Ovary (tissue), 3 donors: ENCODE data around the gene CD79B.

Experiments
- EP300 ChIP-seq: sonication (generic); formaldehyde crosslinking; IDR thresholded peaks from one replicate; pipeline ENCODE4 v1.6.1; 2017; ENCODE audit warnings: antibody characterized with exemption
- TF ChIP-seq, protein P1 (sequence below), 3 donors: fragments of 450-650 bp in 2 of 3; fragments of 200-600 bp in 1 of 3; IDR thresholded peaks; one replicate each; pipeline versions ENCODE4 v1.5.1 to v1.8.0; 2016 to 2022; ENCODE audit warnings: antibody characterized with exemption in 3 of 3, mild to moderate bottlenecking in 1 of 3
- donor health status: DM: no; HTN: no; CAD: no.

DNA sequence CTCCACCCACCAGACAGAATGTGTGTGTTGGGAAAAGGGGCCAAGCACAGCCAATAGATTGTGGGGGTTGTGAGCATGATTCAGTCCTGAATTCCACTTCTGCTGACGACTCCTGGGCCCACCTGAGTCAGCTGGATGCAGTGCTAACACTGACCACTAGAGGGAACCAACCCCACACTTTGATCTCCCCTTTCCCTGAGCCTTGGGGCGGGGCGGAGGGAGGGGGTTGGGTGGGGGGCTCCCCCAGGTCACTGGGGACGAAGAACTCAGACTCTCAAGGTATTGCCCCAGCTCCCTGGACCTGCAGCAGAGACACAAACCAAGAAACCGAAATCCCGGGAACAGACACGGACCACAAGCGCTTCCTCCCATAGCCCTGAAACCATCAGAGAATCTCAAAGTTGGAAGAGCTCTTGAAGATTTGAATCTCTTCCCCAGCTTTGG is 20.5 kb downstream of the CD79B start:
- TF ChIP-seq, protein P1, sequence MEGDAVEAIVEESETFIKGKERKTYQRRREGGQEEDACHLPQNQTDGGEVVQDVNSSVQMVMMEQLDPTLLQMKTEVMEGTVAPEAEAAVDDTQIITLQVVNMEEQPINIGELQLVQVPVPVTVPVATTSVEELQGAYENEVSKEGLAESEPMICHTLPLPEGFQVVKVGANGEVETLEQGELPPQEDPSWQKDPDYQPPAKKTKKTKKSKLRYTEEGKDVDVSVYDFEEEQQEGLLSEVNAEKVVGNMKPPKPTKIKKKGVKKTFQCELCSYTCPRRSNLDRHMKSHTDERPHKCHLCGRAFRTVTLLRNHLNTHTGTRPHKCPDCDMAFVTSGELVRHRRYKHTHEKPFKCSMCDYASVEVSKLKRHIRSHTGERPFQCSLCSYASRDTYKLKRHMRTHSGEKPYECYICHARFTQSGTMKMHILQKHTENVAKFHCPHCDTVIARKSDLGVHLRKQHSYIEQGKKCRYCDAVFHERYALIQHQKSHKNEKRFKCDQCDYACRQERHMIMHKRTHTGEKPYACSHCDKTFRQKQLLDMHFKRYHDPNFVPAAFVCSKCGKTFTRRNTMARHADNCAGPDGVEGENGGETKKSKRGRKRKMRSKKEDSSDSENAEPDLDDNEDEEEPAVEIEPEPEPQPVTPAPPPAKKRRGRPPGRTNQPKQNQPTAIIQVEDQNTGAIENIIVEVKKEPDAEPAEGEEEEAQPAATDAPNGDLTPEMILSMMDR (IDR thresholded peaks at IDR 0.05), result peak; percentile 39 to 47 (median 45)
- no peak for TF ChIP-seq EP300
